ENCODE results near the gene NR3C2.

NR3C2 gene

DNA sequence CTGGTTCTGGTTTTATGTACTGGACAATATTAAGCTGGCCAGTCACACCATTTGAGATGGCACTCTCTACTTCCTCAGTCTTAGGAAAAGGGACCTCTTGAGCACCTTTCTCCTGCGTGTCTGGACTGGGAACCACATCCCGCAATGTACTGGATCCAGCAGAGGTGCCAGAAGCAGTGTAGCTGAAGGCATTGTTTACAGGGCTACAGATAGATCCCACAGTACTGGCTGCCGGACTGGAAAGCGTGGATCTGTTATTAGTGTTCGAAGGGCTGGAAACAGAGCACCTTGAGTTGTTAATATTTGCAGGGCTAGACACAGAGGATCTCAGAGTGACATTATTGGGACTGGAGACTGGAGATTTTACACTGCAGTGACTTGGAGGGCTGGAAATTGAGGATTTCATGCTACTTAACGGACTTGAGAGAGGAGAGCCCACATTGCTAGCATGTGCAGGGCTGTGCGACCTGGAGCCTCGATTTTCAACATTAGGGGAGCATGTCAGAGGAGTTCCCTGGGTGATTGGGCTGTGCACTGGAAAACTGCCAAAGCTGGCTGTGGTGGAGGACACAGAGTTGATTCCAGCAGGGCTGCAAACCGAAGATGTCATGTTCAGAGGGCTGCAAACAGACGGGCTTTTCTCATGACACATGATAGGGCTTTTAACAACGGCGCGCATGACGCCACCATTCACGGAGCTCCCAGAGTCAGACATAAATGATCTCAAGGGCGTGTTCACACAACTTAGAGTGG, 6.4 kb downstream of the NR3C2 start:
- DNase-seq (ENCODE audit: low read depth), result no peak

DNA sequence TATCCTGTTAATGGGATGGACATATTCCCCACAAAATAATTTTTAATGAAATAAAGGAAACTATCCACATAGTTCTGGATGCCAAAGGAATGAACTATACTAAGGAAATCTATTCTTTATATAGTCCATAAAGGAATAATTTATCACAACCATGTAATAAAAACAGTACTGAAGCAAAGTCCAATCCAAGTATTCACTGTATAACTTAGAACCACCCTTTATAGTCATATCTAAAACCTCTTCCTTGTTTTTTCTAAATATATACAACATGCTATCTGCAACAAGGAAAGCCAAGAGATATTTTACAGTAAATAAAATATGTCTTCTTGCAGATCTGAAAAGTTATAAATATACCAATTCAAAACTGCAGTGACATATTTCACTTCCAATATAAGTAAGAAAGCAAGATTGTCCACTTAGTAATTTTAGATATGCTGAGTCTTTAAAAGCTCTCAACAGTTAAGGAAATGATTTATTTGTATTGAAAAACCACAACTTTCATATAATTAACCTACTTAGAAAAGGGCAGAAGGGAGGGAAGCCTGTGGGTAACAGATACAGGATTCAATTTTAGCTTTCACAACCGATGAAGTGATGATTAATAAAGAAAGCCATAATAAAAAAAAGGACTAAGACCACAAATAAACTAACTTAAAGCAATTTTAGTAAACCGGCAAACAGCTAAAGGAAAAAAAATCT, 8.0 kb downstream of the NR3C2 start:
- DNase-seq (ENCODE audit: low read depth), result no peak

DNA sequence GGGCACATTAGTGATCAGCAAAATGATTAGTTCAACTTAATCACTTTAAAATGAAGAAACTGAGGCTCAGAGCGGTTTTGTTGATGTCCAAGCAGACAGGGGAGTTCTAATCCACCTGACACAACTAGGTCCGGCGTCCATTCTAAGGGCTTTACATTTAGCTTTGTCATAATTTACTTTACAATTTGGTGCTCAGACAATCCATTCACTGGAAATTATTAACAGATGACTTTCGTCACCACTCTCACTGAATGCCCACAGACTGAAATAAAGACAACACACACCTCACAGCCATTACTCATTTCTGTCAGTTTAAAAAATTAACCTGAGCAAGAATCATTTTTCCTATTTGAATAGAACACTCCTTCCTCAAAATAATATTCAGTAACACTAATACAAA, 10.8 kb downstream of the NR3C2 start:
- DNase-seq (ENCODE audit: low read depth), result no peak

DNA sequence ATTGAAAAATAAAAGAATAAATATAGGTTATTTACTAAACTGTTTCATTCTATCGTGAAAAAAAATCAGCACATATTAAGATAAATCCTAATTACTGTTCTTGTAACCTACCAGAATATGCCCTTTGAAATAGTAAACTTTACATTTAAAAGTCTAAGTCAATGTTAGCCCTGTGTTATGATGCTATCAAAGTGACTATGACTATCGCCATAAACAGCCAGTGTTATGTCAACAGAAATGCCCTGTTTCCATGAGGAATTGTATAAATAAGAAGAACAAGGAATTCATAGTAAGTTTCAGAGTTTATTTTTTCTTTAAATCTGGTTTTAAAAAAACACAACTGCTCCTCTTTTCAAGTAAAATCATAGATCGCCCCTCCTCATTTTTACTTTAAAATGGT, 11.4 kb downstream of the NR3C2 start:
- no peak for DNase-seq (ENCODE audit: low read depth)

DNA sequence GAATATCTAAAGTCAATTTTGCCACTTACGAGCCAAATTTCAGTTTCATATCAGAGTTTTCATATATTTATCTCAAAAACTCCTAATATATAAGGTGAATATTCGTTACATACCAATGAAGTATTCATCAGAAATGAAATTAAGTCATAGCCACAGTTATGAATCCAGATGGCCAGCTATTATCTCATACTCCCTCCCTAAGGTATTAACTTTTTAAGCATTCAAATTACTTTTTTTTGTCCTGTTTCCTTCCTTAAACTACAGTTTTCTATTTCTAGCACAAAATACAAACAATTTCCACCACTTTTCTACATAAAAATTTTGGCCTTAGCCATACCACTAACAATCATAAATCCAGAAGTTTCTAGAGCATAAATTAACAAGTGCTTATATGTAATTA, 13.0 kb downstream of the NR3C2 start:
- no peak for DNase-seq (ENCODE audit: low read depth)

DNA sequence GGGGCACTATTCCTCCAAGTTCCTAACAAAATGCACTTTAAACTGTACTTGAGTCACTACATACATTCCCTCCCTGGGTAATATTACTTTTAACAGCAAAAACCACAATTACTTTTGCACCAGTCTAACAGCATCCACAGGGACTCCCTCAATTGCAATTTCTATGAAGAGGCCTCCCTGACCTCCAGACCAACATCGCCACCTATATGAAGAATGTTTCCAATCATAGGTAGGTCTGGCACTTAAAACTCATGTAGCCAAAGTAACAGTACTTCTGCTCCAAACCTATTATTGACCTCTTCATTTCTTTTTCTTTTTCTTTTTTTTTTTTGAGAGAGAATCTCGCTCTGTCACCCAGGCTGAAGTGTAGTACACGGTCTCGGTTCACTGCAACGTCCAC, 15.6 kb downstream of the NR3C2 start:
- no peak for DNase-seq (ENCODE audit: low read depth)

DNA sequence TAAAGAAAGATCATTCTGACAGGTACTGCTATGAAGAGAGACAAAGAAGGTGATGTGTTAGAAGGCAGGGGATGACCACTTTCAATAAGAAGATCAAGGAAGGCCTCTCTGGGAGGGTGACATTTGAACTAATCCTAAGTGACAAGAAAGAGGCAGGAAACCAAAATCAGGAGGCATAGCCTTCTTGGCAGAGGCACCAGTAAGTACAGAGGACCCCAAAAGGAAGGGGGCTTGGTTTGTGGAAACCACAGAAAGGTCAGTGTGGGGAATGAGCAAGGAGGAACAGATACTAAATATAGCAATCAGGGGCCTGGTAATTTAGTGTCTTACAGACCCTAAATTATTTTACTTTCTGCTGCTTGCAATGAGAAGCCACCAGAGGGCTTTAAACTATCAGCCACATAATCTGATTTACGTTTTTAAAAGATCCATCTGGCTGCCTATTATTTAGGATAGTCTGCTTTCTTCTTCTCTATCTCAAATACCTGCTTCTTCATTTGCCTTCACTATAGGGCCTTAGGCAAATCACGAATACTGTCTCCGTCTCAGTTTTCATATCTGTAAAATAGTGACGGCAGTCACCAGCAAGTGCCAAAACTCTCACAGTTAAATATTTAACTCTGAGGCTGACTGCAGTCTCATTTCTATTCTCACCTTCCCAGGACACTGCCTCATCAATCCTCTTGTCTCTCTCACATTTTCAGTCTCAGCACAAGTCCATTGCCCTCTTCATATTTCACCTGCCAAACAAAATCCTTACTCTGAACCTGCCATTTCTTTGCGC, 16.7 kb downstream of the NR3C2 start:
- no peak for DNase-seq (ENCODE audit: low read depth)

DNA sequence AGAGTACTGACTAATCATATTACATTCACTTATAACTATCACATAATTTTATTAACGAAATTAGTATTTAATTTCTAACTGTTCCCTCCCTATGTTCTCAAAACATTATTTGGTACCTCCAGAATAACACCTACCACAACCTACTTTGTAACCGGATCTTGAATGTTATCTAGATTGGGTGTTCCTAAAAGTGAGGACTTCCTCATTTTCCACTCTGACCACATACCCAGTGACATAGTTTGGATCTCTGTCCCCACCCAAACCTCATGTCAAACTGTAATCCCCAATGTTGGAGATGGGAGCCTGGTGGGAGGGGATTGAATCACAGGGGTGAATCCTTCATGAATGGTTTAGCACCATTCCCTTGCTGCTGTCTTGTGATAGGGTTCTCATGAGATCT, 21.8 kb downstream of the NR3C2 start:
- DNase-seq (ENCODE audit: low read depth), result no peak

DNA sequence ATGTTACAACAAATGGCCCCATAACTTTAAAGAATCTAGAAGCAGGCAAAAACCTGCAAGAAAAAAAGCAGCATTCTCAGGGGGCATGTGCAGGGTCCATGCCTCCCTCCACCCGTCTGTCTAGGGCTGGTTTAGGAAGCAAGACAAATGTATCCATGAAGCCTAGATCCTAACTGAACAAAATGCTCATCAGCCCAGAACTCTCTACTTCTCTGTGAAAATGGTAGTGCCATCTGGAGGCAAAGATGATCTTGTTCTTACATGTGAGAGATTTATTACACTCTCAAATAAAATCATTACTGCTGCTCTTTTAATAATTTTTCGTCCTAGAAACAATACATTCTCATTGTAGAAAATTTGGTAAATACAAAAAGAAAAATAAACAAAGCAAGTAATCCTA, 26.7 kb downstream of the NR3C2 start:
- no peak for DNase-seq (ENCODE audit: low read depth)

DNA sequence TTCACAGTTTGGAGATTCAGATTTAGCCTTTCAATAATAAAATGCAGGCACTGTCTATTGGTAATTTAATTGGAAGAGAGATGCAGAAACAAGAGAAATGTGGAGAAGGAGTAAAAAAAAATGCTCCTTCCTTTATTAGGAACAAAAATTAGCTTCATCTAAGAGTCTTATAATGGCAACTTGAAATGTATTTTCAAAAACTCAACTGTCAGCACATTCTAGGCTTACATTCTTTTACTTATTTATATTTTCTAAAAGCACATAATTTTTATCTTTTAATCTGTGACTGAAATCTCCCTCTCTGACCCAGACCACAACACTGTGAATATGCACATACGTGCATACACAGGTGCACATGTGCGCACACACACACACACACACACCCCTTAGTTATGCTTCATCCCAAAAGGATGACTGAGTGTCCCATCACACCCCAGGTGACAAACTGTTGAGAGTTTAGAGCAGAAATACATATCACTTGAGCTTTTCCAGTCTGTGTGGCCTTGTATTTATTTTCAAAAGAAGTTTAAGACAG, 29.7 kb downstream of the NR3C2 start:
- no peak for DNase-seq (ENCODE audit: low read depth)

DNA sequence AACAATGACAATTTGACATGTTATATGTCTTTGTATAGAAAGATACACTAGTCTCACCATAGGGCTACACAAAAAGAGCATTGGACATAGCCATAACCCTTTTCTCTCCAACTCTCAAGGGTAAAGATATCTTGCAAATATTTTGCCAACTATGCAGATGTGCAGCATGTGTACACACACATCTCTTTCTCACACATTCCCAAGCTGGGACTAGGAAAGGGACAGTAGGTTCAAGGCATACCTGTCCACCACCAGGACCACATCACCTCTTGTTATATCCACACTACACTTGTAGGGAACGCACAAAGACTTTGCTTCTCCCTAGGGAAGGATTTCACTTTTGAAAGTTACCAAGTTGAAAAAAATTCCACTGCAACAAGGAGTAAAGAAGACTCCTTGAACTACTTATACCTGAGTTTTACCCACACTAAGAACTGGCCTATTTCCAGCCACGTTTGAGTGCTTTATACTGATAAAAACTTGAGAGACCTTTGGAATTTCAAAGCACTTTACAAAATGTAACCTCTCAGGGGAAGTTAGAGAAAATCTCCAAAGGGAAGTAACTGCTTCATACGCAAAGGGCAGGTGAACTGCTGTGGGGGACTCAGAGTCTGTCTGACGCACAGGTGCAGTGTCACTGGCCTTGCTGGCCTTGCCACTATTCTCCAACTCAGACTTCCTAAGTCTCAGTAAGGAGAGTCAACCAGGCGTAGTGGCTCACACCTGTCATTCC, 36.9 kb downstream of the NR3C2 start:
- no peak for DNase-seq (ENCODE audit: low read depth)

DNA sequence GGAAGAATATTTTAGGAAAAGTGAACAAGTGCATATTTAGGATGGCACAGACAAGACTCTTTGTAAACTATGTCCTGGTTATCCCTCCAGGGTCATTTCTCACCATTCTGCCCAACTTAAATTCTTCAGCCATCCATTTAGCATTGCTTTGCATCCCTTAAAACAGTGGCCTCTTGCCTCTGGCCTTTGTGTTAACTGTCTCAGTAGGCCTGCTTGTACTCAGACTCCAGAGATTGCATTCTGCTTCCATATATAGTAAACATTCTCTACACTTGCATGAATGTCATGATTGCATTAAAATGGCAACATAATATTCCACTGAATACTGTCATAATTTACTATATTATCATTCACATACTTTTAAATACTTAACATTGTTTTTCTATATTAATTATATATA, 43.2 kb downstream of the NR3C2 start:
- DNase-seq (ENCODE audit: low read depth), result no peak

DNA sequence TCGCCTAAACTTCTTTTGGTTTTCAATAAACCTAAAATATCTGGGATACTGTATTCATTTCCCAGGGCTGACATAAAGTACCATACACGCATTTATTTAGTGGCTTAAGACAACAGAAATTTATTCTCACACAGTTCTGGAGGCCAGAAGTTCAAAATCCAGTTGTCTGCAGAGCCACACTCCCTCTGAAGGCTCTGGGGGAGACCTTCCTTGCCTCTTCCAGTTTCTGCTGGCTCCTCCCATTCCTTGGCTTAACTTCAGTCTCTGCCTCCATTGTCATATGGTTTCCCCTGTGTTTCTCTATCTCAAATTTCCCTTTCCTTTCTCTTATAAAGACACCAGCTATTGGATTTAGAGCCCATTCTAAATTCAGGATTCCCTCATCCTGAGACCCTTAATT, 44.4 kb downstream of the NR3C2 start:
- no peak for DNase-seq (ENCODE audit: low read depth)

DNA sequence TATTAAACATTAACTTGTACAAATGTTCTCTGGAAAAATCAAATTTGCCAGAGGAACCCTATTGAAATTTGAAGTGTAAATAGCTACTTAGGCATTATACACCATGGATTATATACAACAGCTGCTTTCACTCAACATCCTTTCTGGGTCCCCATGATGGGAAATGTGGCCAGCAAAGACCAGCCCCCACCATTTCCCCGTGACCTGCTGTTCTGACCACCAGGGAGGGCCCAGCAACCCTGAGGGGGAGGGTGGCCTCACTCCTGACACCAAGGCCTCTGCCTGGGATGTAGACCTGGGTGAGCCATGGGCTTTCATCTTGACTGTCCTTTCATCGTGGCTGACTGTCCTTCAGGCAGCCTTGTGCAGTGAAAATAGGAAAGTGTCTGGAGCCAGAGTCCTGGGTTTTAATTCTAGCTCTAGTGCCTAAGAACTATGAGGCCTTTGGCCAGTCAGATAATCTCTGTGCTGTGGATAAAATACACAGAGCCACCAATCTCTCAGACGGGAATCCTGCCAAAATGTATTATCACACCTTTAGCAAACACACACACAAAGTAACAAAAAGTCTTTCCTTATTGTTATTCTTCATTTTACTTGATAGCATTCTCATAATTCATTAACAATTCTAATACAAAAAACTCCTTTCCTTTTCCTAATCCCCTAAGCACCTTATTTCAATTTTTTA, 45.1 kb downstream of the NR3C2 start:
- DNase-seq (ENCODE audit: low read depth), result no peak

DNA sequence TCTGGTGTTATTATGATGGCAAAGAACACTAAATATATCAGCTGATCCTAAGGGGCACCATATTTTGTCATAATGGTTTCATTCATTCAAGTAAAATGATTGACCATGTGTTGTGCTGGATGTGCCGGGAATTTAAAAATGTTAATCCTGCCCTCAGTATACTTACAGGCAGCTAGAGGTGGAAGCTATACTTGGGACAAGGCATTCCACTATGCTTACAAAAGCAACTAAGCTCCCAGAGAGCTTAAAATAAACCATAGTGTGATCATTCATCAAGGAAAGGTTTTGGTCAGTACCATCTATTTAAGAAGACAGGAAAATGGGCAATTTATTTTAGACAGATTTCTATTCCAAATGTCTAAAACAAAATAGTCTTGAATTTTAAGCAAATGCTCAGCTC, 46.4 kb downstream of the NR3C2 start:
- DNase-seq (ENCODE audit: low read depth), result no peak

DNA sequence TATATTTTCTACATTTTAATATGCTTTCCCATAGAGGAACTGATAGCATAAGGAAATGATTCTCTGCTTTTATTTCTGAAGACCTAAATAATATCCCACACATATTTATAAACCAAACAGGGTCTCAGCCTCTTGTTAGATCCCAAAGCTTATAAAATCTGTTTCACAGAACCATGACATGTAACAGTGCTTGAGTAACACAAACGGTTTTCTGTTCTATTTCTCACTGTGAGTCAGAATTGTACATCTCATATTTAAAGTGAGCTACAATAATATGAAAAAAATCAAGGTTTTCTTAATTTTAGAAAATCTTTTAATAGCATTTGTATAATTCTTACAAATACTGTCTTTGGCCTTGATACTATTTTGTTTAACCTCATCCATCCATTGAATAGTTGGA, 51.2 kb downstream of the NR3C2 start:
- no peak for DNase-seq (ENCODE audit: low read depth)

DNA sequence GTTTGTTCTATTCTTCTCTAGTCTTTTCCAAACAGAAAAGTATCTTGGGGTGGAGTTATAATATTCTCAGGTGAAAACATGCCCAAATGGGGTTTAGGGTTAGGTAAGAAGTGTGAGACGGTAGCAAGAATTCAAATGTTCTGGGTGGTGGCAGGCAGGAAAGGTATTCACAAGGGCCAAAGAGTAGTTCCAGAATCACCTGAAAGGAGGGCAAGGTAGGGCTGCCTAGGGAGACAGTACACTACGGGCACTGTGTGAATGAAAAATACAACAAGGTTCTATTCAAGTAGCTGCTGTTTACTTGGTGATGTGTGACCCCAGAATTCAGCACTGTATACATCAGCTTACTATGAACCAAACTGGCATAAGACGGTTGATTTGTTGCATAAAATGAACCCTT, 51.9 kb downstream of the NR3C2 start:
- DNase-seq (ENCODE audit: low read depth), result no peak

DNA sequence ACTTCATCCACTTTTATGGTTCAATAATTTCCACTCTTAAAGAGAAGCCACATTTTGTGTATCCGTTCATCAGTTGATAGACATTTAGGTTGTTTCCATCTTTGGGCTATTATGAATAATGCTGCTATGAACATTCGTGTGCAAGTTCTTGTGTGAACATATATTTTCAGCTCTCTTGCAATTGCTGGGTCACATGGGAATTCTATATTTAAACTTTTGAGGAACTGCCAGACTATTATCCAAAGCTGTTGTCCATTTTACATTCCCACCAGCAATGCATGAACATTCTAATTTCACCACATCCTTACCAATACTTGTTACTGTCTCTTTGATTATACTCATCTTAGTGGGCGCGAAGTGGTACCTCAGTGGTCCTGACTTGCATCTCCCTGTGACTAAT, 61.9 kb downstream of the NR3C2 start:
- DNase-seq (ENCODE audit: low read depth), result no peak

DNA sequence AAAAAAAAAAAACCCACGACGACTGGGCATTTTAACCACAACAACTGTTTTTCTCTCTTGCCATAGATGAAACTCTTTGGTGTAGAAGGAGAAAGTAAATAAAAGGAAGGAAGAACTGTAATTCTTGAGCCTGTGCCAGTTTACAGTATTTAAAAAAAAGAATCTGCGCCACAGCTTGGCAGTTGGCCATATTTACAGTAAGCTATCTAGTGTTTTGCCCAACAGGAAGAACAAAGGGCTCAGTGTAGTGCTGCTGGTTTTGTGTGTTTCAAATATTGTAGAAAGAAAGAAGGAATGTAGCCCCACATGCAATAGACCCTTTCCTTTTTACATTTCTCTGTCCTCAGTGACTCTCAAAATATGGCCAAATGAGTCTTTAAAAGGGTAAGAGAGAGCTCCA, 66.1 kb downstream of the NR3C2 start:
- DNase-seq (ENCODE audit: low read depth), result no peak

DNA sequence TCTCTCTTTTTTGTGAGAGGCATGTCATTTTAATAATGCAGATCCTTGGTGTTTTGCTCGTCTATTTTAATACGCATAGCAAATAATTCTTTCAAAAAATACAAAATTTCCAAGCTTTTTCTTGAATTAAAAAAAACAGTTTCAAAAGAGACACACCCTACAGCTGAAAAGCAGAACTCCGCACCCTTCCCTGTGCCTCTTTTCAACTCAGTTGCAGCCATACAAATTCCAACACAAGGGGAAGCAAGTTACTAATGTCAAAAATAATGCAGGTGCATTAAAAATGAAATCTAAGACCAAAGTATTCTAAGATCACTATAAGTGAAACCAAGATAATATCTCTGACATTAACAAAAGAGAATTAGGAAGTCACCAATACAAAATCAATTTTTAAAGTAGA, 66.6 kb downstream of the NR3C2 start:
- DNase-seq (ENCODE audit: low read depth), result no peak

DNA sequence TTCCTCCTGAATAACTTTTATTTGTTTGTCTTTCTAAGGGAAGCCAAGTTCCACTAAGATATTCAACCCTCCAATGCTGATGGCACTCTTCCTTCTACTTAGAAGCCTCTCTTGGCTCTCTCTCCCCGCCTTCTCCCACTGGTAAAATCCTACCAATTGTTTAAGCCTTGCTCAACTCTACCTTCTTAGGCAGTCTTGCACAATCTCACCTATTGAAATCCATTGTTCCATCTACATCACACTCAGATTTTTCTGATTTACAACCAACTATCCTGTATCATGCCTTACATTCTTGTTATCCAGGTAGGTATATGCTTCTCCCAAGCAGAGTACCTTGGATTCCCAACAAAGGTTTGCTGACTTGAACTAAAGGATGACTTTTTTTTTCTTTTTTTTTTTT, 69.1 kb downstream of the NR3C2 start:
- no peak for DNase-seq (ENCODE audit: low read depth)

DNA sequence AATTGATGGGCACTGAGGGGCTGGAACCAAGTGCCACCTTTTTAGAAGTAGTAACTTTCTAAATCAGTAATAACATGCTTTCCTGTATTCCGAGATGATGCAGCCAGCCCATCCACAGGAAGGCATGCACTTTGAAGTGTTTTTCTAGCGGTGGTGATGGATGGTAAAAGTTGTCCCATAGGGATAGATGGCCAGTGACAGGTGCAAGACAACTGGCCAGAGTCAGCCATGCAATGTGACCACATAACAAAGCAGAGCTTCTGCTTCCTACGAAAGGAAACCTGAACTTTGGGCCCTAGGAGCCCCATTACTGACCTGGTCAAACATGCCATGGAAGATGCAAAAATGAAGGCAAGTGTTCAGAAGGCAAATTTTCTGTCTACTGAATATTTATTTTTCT, 72.3 kb downstream of the NR3C2 start:
- no peak for DNase-seq (ENCODE audit: low read depth)
